ENCODE measurements around the gene KMT5B.
"Not testable (repeated sequence)": the region's sequence is repeated elsewhere in the genome, so short reads cannot be mapped to it uniquely, and the experiment has no call there.

The KMT5B gene

GRCh38 chr11:68213135-68213515, at the start of gene KMT5B:
Gene KMT5B (minus strand): TSS chr11:68213296. CDS start chr11:68190076, 23,220 bp downstream.
- DNase-seq, result peak; percentile 62

GRCh38 chr11:68262544-68262827, 49.4 kb upstream of the KMT5B start:
- no peak for DNase-seq

- no peak for DNase-seq
These were observed 48.9 kb upstream of the KMT5B start for GRCh38 chr11:68261749-68262543.

- DNase-seq, result no peak
These were observed 47.9 kb upstream of the KMT5B start for GRCh38 chr11:68261006-68261405.

- DNase-seq, result no peak
These were observed 47.4 kb upstream of the KMT5B start for GRCh38 chr11:68260484-68260883.

GRCh38 chr11:68259122-68259959, 46.2 kb upstream of the KMT5B start:
- DNase-seq, result no peak

- no peak for DNase-seq
These were observed 45.3 kb upstream of the KMT5B start for GRCh38 chr11:68258363-68258765.

GRCh38 chr11:68257477-68258362, 44.6 kb upstream of the KMT5B start:
- DNase-seq, result peak; percentile 97

GRCh38 chr11:68256331-68256741, 43.2 kb upstream of the KMT5B start:
- DNase-seq, result no peak

- no peak for DNase-seq
These were observed 42.4 kb upstream of the KMT5B start for GRCh38 chr11:68255526-68255925.

- no peak for DNase-seq
These were observed 41.3 kb upstream of the KMT5B start for GRCh38 chr11:68254421-68254820.

- DNase-seq, result no peak
These were observed 38.7 kb upstream of the KMT5B start for GRCh38 chr11:68251765-68252164.

GRCh38 chr11:68244912-68245311, 31.8 kb upstream of the KMT5B start:
- not testable (repeated sequence) for DNase-seq

- DNase-seq, result not testable (repeated sequence)
These were observed 30.8 kb upstream of the KMT5B start for GRCh38 chr11:68243847-68244246.

- DNase-seq, result no peak
These were observed 29.5 kb upstream of the KMT5B start for GRCh38 chr11:68242616-68243015.

- DNase-seq, result no peak
These were observed 18.5 kb upstream of the KMT5B start for GRCh38 chr11:68231621-68232020.

- DNase-seq, result no peak
These were observed 16.5 kb upstream of the KMT5B start for GRCh38 chr11:68229601-68230000.

GRCh38 chr11:68226421-68226820, 13.3 kb upstream of the KMT5B start:
- no peak for DNase-seq

GRCh38 chr11:68224606-68225005, 11.5 kb upstream of the KMT5B start:
- DNase-seq, result no peak

GRCh38 chr11:68223275-68223674, 10.2 kb upstream of the KMT5B start:
- DNase-seq, result no peak

GRCh38 chr11:68221406-68221805, 8.3 kb upstream of the KMT5B start:
- DNase-seq, result no peak

- DNase-seq, result no peak
These were observed 3.3 kb upstream of the KMT5B start for GRCh38 chr11:68216171-68216938.
